H4 (cell line): ENCODE results near the gene ZNF540. TPM values are rescaled to one million over a fixed set of nuclear protein-coding genes. Genes with fewer than 3 reads are reported as not detected.
"Not testable (repeated sequence)": the region's sequence is repeated elsewhere in the genome, so short reads cannot be mapped to it uniquely, and the experiment has no call there.

Source experiments
- DNase-seq: peaks from one replicate; pipeline ENCODE4 v3.0.0-alpha.2; 2015; ENCODE audit warnings: low spot score
- total RNA-seq: library from RNA; depleted of rRNA; stranded (reverse); fragments of >200 nt; shearing (Covaris generic); gene quantifications from 2 replicates; pipeline ENCODE4 v1.2.3, GENCODE V29; 2014; rRNA removed

ZNF540 gene
- total RNA-seq = 0.46 TPM in 1 of 2 replicates, not detected in the other

GRCh38 chr19:37594304-37594981, at the start of gene ZNF540, which contains the start of gene ZNF571:
Gene ZNF540 (plus strand): TSS chr19:37594876. CDS start chr19:37598448, 3,572 bp downstream.
Gene ZNF571 (minus strand): TSS chr19:37594792. CDS start chr19:37586676, 8,116 bp downstream.
- peak; percentile 97 for DNase-seq

- DNase-seq = no peak
These were observed 43.3 kb upstream of the ZNF540 start for GRCh38 chr19:37551129-37551993.

DNA sequence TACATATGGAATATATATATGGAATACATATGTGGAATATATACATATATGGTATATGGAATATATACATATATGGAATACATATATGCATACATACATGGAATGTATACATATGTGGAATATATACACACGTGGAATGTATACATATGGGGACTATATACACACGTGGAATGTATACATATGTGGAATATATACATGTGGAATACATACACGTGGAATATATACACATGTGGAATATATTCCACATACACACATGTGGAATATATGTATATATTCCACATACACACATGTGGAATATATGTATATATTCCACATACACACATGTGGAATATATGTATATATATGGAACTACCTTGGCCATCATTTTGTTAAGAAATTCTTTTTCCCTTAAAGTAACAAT, 31.2 kb upstream of the ZNF540 start:
- no peak for DNase-seq

DNA sequence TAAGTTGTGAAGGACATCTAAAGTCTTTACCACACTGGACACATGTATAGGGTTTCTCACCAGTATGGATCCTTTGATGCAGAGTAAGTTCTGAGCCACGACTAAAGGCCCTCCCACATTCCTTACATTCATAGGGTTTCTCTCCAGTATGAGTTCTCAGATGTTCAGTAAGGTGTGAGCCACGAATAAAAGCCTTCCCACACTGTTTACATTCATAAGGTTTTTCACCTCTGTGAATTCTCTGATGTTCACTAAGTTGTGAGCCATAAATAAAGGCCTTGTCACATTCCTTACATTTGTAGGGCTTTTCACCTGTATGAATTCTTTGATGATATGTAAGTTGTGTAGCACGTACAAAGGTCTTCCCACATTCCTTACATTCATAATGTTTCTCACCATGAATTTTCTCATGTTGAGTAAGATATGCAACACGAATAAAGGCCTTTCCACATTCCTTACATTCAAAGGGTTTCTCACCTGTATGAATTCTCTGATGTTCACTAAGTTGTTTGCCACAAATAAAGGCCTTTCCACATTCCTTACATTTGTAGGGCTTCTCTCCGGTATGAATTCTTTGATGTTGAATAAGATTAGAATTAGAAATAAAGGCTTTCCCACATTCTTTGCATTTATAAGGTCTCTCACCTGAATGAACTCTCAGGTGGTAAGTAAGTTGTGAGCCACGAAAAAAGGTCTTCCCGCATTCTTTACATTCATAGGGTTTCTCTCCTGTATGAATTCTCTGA, 29.9 kb upstream of the ZNF540 start:
- DNase-seq = no peak

DNA sequence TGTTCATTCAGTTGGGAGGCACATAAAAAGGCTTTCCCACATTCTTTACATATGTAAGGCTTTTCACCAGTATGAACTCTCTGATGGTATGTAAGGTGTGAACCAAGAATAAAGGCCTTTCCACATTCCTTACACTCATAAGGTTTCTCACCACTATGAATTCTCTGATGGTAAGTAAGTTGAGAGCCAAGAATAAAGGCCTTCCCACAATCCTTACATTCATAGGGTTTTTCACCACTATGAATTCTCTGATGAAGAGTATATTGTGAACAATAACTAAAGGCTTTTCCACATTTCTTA, 29.4 kb upstream of the ZNF540 start:
- no peak for DNase-seq

GRCh38 chr19:37572203-37572602, 22.5 kb upstream of the ZNF540 start:
- DNase-seq = no peak

- DNase-seq = no peak
These were observed 11.3 kb upstream of the ZNF540 start for GRCh38 chr19:37583340-37583739.

- DNase-seq = no peak
These were observed 726 bp upstream of the ZNF540 start for GRCh38 chr19:37593996-37594303.

DNA sequence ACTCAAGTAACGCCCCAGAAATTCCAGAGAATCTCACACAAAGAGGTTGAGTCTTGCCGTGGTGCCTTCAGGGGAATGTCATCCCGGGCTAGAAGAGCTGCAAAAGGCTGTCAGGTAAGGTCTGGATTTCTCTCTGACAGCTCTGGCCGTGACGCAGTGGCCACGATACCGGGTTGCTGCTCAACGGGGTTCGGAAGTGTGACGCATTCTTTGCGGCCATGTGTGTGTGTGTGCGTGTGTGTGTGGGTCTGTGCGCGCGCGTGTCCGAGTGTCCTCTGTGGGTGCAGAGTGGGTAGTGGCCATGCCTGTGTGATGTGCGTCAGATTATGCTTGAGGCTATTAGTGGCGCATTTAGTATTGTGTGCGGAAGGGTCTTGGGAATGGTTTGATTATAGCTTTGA, 306 bp downstream of the ZNF540 start:
- DNase-seq = peak; percentile 29

DNA sequence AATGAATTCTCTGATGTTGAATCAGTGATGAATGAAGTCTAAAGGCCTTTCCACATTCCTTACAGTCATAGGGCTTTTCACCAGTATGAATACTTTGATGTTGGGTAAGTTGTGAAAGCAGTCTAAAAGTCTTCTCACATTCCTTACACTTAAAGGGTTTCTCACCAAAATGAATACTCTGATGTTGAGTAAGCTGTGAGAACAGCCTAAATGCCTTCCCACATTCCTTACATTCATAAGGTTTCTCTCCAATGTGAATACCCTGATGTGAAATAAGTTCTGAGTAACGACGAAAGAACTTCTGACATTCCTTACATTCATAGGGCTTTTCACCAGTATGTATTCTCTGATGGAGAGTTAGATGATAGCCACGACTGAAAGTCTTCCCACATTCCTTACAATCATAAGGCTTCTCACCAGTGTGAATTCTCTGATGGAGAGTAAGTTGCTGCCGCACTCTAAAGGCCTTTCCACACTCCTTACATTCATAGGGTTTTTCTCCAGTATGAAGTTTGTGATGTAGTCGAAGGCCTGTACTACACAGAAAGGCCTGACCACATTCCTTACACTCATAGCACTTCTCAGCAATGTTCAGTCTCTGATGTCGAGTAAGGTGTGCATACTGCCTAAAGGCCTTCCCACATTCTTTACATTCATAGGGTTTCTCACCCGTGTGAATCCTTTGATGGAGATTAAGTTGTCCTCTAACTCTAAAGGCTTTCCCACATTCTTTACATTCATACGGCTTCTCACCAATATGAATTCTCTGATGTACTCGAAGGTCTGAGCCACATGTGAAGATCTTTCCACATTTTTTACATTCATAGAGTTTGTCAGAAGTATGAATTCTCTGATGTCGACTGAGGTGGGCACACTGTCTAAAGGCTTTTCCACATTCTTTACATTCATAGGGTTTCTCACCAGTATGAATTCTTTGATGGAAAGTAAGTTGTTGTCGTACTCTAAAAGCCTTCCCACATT, 40.7 kb downstream of the ZNF540 start:
- DNase-seq = no peak

GRCh38 chr19:37654118-37654517, 59.4 kb downstream of the ZNF540 start:
- no peak for DNase-seq

- peak; percentile 25 for DNase-seq
These were observed 60.1 kb downstream of the ZNF540 start for GRCh38 chr19:37654629-37655300.

DNA sequence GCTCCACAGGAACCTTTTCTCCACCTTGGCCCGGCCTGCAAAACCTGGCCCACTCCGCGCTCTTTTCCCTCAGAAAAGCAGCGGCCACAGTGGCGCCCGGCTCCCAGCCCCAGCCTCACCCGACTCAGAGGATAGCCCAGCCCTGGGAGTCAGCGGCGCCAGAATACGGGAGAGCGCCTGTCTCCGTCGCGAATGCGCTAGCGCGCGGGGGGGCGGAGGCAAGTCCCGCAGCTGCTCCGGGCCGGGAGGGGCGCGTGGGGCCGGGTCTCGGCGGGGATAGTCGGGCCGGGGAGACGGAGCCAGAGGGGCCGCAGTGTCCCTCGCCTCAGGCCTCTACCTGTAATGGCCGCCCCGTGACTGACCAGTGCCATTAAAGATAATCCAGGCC, 60.6 kb downstream of the ZNF540 start, which contains the start of gene ZFP30:
Gene ZFP30, minus strand, starts transcription at position 165 of the 388 bp plus-strand sequence. CDS start 7,643 bp downstream, outside the sequence.
- DNase-seq = peak; percentile 88

- peak; percentile 76 for DNase-seq
These were observed 61.2 kb downstream of the ZNF540 start for GRCh38 chr19:37655689-37656371.

GRCh38 chr19:37657157-37657556, 62.5 kb downstream of the ZNF540 start:
- DNase-seq = not testable (repeated sequence)

Other genes with a start within 250 kb of the ZNF540 start
- 6.2 and 6.3 TPM in 2 replicates for gene ZNF527, start 223.8 kb upstream of the ZNF540 start, total RNA-seq
- 5.7 TPM in 2 replicates for gene ZNF569, start 127.4 kb upstream of the ZNF540 start, total RNA-seq
- 4.1 and 11.6 TPM in 2 replicates for gene ZNF570, start 125.5 kb upstream of the ZNF540 start, total RNA-seq
- gene ZNF793, start 87.9 kb upstream of the ZNF540 start, total RNA-seq = 2.6 and 3.3 TPM in 2 replicates
- 2.9 and 4.2 TPM in 2 replicates for gene ZNF571, start 84 bp upstream of the ZNF540 start, total RNA-seq
- 5.4 and 15.2 TPM in 2 replicates for gene ZFP30, start 60.6 kb downstream of the ZNF540 start, total RNA-seq
- gene ZNF607, start 124.9 kb downstream of the ZNF540 start, total RNA-seq = 2.3 and 7.0 TPM in 2 replicates
- 3.3 and 5.7 TPM in 2 replicates for gene ZNF573, start 184.7 kb downstream of the ZNF540 start, total RNA-seq